GM18867 (cell line): ENCODE data around the gene ZNF516.
"Not testable (repeated sequence)": the region's sequence is repeated elsewhere in the genome, so short reads cannot be mapped to it uniquely, and the experiment has no call there.

ENCODE experiments used
- ATAC-seq: cut with Tn5 transposase; IDR thresholded peaks from one replicate; pipeline ENCODE4 v1.9.1; 2021; ENCODE audit warnings: mild to moderate bottlenecking, moderate library complexity; ENCODE audit not compliant: unreplicated experiment

ZNF516 gene

GRCh38 chr18:76495006-76495370 lies at the start of gene ZNF516:
TSS of gene ZNF516 (minus strand) at chr18:76495242. CDS start at chr18:76443054, 52,188 bp downstream.
- ATAC-seq: no peak

GRCh38 chr18:76538846-76539245 lies 43.8 kb upstream of the ZNF516 start:
- ATAC-seq: no peak

GRCh38 chr18:76537621-76538020 lies 42.6 kb upstream of the ZNF516 start:
- ATAC-seq: no peak

GRCh38 chr18:76536593-76536992 lies 41.6 kb upstream of the ZNF516 start:
- ATAC-seq: not testable (repeated sequence)

GRCh38 chr18:76532875-76533274 lies 37.8 kb upstream of the ZNF516 start:
- ATAC-seq: no peak

GRCh38 chr18:76530846-76531245 lies 35.8 kb upstream of the ZNF516 start:
- ATAC-seq: no peak

GRCh38 chr18:76530391-76530790 lies 35.3 kb upstream of the ZNF516 start:
- ATAC-seq: no peak

- ATAC-seq: no peak
Measured at GRCh38 chr18:76529433-76529811, 34.4 kb upstream of the ZNF516 start.

GRCh38 chr18:76528477-76529432 lies 33.7 kb upstream of the ZNF516 start:
- ATAC-seq: no peak

GRCh38 chr18:76525911-76526310 lies 30.9 kb upstream of the ZNF516 start:
- no peak for ATAC-seq

GRCh38 chr18:76524900-76525698 lies 30.1 kb upstream of the ZNF516 start:
- ATAC-seq: no peak

GRCh38 chr18:76524477-76524876 lies 29.4 kb upstream of the ZNF516 start:
- ATAC-seq: no peak

- no peak for ATAC-seq
Measured at GRCh38 chr18:76522551-76522950, 27.5 kb upstream of the ZNF516 start.

GRCh38 chr18:76522122-76522503 lies 27.1 kb upstream of the ZNF516 start:
- ATAC-seq: no peak

GRCh38 chr18:76521417-76522121 lies 26.5 kb upstream of the ZNF516 start:
- ATAC-seq: no peak

GRCh38 chr18:76518860-76519538 lies 24.0 kb upstream of the ZNF516 start:
- no peak for ATAC-seq

GRCh38 chr18:76518123-76518859 lies 23.2 kb upstream of the ZNF516 start:
- ATAC-seq: no peak

GRCh38 chr18:76515576-76515975 lies 20.5 kb upstream of the ZNF516 start:
- ATAC-seq: no peak

GRCh38 chr18:76514573-76514972 lies 19.5 kb upstream of the ZNF516 start:
- no peak for ATAC-seq

- ATAC-seq: no peak
Measured at GRCh38 chr18:76507830-76508385, 12.9 kb upstream of the ZNF516 start.
